Stimulated activated CD8-positive, alpha-beta memory T cell treated with anti-CD3 and anti-CD28 coated beads, Interleukin-12 subunit alpha, Interleukin-12 subunit beta, amount 100 ng/mL, for 4 hours (primary cell): Measurements from ENCODE around the gene HDGFL3.
"Not testable (repeated sequence)": the region's sequence is repeated elsewhere in the genome, so short reads cannot be mapped to it uniquely, and the experiment has no call there.

Experiments used
- DNase-seq: peaks from one replicate; pipeline ENCODE4 v3.0.0-alpha.2; 2020; ENCODE audit warnings: low read depth

HDGFL3 gene

GRCh38 chr15:83100097-83100646 is 107.5 kb downstream of the HDGFL3 start:
- DNase-seq, result no peak

- no peak for DNase-seq
Measured at GRCh38 chr15:83099290-83099689, 108.3 kb downstream of the HDGFL3 start.

- no peak for DNase-seq
Measured at GRCh38 chr15:83098079-83098478, 109.5 kb downstream of the HDGFL3 start.

- DNase-seq, result no peak
Measured at GRCh38 chr15:83094583-83094982, 113.0 kb downstream of the HDGFL3 start.

- no peak for DNase-seq
Measured at GRCh38 chr15:83092309-83092976, 115.2 kb downstream of the HDGFL3 start.

GRCh38 chr15:83091965-83092308 is 115.7 kb downstream of the HDGFL3 start:
- DNase-seq, result not testable (repeated sequence)

- no peak for DNase-seq
Measured at GRCh38 chr15:83090465-83090864, 117.2 kb downstream of the HDGFL3 start.

GRCh38 chr15:83088876-83089275 is 118.7 kb downstream of the HDGFL3 start:
- DNase-seq, result no peak

- no peak for DNase-seq
Measured at GRCh38 chr15:83087576-83087975, 120.0 kb downstream of the HDGFL3 start.

- DNase-seq, result not testable (repeated sequence)
Measured at GRCh38 chr15:83085864-83086552, 121.6 kb downstream of the HDGFL3 start.

- not testable (repeated sequence) for DNase-seq
Measured at GRCh38 chr15:83085461-83085860, 122.2 kb downstream of the HDGFL3 start.

- DNase-seq, result no peak
Measured at GRCh38 chr15:83082730-83083386, 124.8 kb downstream of the HDGFL3 start.

- no peak for DNase-seq
Measured at GRCh38 chr15:83081256-83082014, 126.2 kb downstream of the HDGFL3 start.

GRCh38 chr15:83078712-83079111 is 128.9 kb downstream of the HDGFL3 start:
- DNase-seq, result no peak
